ENCODE results near the gene GPR101.

- TF ChIP-seq CTCF (IDR thresholded peaks at IDR 0.05; ENCODE audit: low read depth, low read length, poor library complexity, severe bottlenecking): no peak
- TF ChIP-seq EZH2phosphoT487 (IDR thresholded peaks at IDR 0.05; ENCODE audit: borderline replicate concordance, low read length): no peak
These were observed 34.8 kb downstream of the GPR101 start for GRCh38 chrX:136999024-136999423.

Measured in DOHH2 (cell line).